ENCODE data around the gene KIRREL3.

DNA sequence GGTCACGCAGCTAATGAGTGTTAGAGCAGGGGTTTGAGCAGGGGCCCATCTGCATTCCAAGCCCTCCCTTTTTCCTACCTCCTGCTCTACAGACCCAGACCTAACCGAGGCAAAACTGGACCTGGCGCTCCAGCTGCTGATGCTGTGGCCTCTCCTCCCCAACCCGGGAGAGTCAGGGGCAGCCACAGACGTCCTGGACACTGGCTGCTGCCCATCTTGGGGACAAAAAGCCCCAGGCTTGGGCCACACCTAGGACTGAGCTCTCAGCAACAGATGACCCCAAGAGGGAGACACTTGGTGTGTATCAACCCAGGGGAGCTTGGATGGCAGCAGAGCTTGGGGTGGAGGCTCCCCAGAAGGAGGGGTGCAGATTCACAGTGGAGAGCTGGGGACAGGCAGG, 472.5 kb downstream of the KIRREL3 start:
- TF ChIP-seq, protein P1, sequence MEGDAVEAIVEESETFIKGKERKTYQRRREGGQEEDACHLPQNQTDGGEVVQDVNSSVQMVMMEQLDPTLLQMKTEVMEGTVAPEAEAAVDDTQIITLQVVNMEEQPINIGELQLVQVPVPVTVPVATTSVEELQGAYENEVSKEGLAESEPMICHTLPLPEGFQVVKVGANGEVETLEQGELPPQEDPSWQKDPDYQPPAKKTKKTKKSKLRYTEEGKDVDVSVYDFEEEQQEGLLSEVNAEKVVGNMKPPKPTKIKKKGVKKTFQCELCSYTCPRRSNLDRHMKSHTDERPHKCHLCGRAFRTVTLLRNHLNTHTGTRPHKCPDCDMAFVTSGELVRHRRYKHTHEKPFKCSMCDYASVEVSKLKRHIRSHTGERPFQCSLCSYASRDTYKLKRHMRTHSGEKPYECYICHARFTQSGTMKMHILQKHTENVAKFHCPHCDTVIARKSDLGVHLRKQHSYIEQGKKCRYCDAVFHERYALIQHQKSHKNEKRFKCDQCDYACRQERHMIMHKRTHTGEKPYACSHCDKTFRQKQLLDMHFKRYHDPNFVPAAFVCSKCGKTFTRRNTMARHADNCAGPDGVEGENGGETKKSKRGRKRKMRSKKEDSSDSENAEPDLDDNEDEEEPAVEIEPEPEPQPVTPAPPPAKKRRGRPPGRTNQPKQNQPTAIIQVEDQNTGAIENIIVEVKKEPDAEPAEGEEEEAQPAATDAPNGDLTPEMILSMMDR (conservative IDR thresholded peaks at IDR 0.05; ENCODE audit: low read depth, low read length) = no peak
- TF ChIP-seq POLR2A (IDR thresholded peaks at IDR 0.05; ENCODE audit: low read depth, low read length) (no peak), MXI1 (IDR thresholded peaks at IDR 0.05; ENCODE audit: borderline replicate concordance, low read depth, low read length) (no peak), RAD21 (IDR thresholded peaks at IDR 0.05; ENCODE audit: low read length) (no peak), BHLHE40 (IDR thresholded peaks at IDR 0.05; ENCODE audit: low read depth, low read length) (no peak), MAZ (IDR thresholded peaks at IDR 0.05; ENCODE audit: borderline replicate concordance, low read depth, low read length) (no peak), SMC3 (IDR thresholded peaks at IDR 0.05; ENCODE audit: low read depth, low read length) (no peak), MAFK (IDR thresholded peaks at IDR 0.05; ENCODE audit: low read depth, low read length) (no peak)
- TF ChIP-seq, protein P2, sequence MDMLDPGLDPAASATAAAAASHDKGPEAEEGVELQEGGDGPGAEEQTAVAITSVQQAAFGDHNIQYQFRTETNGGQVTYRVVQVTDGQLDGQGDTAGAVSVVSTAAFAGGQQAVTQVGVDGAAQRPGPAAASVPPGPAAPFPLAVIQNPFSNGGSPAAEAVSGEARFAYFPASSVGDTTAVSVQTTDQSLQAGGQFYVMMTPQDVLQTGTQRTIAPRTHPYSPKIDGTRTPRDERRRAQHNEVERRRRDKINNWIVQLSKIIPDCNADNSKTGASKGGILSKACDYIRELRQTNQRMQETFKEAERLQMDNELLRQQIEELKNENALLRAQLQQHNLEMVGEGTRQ (IDR thresholded peaks at IDR 0.05; ENCODE audit: low read depth, low read length) = no peak

Measured in IMR-90 (cell line).